HUDEP-2 (cell line): ENCODE results near the gene GUCD1.
"Not testable (repeated sequence)": the region's sequence is repeated elsewhere in the genome, so short reads cannot be mapped to it uniquely, and the experiment has no call there.

Experiments used
- DNase-seq, 76 experiments: peaks; one replicate each; lab custom pipeline; 2025; ENCODE audit not compliant: unreplicated experiment in 76 of 76; lab: John Stamatoyannopoulos, UW

The GUCD1 gene

DNA sequence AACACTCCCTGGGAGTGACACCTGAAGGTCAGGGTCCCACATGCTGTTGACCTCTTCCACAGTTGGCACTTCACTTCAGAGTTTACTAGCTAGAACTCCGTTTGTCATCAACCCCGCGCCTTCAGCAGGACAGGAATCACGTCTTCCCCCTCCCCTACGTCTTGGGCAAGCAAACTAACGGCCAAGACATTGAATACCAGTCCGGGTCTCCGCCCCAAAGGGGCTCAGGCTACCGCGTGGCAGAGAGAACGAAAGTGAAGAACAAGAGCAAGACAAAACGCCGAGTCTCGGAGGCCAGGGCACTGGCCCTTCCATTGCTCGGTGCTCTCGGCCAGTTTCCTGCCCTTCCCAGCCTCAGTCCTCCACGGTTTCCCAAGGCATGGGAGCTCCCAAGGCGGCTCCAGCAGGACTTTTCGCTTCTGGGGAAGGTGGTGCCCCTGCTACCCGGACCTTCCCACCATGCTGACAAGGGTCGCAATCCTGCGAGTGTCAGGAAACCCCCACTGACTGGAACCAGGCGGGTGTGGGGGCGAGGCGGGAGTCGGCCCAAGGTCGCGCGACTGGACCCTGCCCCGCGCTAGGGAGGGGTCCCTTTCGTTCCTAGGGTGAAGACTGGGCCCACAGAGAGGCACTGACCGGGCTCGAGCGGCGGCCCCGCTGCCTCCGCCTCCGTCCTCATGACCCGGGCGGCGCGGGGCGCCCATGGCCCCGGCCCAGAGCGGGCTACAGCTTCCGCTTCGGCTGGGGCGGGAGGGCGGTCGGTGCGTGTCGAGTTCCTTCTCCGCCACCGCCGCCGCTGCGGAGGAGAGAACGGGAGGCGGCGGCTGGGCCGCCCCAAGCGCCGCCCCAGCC is at the start of gene GUCD1:
TSS of gene GUCD1 (minus strand) at position 826 of the 852 bp plus-strand sequence. CDS start at position 679, 147 bp downstream.
- DNase-seq: peak in 20 of 76 experiments; percentile 10 to 68 (median 41)

DNA sequence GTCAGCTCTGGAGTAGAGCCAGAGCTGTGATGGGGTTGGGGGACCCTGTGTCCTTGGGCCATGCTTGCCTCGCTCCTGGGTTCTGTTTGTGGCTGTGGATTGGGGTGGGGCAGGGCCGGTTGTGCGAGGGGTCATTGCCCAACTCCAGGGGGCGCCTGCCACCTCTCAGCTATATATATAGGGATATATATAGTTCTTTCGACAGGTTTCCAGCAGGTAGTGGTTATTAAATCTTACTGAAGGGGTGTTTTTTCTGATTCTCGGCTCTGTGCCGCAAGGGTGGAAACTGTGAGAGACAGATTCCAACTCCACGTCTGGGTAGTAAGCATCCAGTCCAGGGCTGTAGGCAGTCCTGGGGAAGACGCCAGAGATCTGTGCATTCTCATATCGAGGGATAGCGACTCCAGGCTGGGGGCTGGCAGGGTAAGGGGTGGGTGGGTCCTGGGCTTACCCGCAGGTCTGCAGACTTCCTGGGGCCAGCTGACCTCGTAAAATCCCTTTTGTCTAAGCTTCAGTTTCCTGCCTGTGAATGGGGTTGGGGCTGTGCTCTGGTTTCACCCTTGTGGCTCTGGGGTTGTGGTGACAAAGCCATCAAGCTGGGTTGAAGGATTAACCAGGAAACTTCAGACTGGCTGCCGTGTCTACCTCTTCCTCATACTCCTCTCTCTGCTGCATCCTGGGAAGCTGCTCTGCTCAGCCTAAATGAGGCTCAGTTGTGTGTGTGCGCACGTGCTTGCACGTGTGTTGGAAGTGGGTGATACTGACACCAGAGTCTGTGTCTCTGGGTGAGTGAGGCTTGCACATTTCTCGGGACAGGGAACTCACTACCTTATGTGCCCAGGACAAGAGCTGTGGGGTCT is 49.1 kb upstream of the GUCD1 start:
- peak in 11 of 76 experiments; percentile 16 to 44 (median 24) for DNase-seq

DNA sequence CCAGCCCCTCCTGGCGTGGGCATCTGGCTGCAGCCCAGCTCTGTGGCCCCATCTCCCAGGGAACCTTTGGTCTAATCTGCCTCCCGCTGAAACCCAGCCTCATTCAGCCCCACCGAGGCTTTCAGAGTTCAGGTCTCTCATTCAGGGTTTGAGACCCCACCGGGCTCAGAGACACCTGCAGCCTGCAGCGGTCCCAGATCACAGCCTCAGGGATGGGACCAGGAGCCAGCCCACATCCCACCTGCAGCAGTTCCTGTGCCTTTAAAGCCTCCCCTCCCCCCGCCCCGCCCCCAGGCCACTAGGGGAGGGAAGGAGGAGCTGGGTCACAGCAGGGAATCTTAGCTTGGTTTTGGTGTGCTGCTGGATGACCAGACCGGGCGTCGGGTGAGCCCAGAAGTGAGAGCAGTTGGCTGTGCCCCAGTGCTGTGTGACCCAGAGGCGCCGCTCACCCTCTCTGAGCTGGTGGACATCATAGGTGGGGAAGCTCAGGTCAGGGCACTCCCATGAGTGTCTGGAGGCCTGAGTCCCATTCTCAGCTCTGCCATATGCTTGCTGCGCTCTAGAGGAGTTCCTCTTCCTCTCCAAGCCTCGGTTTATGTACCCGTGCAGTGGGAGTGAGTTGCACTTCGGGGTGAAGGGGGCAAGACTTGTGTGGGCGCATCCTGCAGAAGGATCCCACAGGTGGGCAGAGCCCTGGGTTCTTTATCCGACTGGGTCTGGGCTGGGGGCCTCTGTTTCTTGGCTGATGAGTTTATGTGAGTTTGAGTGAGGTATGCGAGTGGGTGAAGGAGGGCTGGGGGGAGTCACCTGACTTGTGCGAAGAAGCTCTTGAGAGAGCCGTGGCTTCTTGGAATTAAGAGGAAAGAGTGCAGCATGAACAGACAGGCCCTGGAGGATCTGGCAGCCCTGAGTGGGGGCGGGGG is 48.2 kb upstream of the GUCD1 start, which contains the start of gene GGT1:
TSS of gene GGT1 (plus strand) at position 347 of the 923 bp plus-strand sequence. CDS start 7,889 bp downstream, outside the sequence.
- peak in 9 of 76 experiments; percentile 27 to 66 (median 39) for DNase-seq

DNA sequence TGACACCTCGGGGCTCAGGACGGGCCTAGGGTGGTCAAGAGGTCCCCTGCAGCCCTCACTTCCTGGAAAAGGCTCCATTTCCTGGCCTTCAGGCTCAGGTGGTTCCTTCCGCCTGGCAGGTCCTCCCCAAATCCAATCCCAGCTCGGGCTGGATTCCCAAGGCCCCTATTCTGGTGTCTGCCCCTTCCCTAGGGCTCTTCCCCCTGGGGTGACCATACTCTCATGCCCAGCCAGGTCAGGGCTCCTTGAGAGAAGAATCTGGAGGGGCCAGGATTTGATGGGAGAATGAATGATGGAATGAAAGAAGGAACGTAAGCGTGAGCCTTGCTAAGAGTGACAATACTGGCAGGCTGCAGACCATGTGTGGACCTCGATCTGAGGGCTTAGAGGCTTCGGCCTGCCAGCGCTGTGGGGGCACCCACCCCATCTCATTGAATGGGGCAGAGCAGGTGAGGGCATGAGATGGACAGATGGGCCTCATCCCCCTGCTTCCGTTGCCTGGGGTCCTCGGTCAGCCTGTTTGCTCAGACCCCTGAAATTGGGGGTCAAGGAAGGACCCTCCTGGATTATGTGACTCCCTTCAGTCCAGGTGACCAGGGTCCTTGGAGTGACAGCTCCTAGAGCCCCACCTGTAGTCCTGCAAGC is 47.3 kb upstream of the GUCD1 start:
- DNase-seq: not testable (repeated sequence)

DNA sequence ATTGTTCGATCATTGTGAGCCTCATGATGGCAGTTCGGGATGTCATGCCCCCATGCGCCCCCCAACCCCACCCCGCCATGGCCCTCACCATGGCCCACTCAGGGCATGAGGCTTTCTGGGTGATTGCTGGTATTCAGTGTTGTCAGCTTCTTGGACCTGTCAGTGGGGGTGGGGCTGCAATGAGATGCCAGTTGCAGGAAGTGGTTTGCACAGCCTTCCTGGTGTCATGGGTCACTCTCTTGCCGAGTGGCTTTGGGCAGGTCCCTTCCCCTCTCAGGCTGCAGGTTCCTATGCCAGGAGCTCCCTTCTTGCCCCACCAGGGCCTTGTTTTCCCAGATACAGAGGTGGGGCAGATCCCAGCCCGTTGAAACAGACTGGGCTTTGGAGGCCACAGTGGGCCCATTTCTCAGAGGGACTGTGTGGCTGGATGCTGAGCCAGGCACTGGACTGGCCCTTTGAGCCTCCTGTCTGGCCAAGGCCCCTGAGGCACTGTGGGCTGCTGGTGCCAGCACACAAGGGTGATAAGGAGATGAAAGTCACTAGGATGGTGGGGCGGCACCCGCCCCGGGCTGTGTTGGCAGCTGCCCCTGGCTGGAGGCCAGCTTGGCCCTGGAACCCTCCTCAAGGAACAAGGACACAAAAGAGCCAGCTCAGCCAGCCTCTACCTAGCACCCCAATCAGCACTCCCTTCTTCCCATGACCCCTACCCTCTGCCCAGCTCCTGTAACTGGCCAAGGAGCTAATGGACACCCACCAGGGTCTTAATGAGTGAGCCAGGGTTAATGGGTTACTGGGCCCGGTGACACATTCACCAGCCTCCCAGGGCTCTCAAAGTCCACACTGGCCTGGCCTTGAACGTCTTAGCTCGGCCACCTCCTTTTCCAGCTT is 46.5 kb upstream of the GUCD1 start:
- peak in 75 of 76 experiments; percentile 19 to 95 (median 88) for DNase-seq

DNA sequence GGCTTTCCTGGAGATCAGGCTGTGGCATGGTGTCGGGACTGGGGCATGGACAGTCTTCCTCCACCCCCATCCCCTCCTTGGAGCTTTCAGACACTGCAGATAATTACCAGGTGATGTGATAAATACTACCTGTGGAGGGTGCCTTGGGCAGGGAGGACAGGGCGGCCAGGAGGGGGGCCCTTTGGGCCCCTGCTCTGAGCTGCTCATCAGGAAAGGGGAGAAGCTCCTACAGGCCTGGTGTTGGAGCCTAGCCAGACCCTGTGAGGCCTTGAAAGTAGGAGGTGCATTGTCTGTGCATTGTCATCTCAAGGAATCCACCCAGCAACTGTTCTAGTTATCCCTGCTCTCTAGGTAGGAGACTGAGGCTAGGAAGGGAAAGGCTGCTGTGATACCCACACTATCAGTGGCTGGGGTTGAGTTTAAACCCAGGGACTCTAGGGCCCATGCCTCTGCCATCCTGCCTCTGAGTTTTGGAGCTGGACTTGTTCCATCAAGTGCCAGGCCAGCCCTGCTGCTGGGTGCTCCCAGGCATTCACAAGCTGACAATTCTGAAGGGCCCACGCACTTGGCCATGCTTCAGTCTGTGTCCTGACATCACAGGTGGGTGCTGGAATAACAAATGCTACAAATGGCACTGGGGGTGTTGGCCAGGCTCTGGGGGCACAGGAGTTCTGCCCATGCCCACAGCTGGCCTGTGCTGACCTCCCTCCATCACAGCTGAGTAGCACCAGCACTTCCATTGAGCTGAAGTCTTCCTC is 45.2 kb upstream of the GUCD1 start:
- peak in 64 of 76 experiments; percentile 13 to 70 (median 48) for DNase-seq

DNA sequence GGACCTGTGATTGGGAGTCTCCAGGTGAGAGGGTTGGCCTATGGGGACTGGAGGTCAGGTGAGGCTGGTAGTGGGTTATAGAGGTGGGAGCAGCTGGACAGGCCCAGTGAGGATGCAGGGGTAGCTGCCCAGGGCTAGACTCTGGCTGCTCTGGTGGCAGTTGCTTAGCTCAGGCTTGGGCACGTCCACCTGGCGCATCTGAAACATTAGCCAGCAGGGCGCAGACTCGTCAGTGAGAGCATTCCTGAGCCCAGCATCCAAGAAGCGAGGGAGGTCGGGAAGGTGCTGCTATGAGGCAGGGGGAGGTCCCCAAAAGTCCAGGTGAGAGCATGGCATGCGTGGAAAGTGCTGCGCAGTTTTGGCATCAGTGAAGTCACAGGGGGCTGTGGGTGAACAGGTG is 44.6 kb upstream of the GUCD1 start:
- DNase-seq: no peak

DNA sequence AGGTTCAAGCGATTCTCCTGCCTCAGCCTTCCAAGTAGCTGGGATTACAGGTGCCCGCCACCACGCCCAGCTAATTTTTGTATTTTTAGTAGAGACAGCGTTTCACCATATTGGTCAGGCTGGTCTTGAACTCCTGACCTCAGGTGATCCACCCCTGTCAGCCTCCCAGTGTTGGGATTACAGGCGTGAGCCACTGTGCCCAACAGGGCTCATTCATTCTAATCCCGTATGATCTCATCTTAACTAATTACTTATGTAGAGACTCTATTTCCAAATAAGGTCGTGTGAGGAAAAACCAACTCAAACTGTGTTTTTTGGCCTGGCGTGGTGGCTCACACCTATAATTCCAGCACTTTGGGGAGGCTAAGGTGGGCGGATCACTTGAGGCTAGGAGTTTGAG is 42.1 kb upstream of the GUCD1 start:
- DNase-seq: not testable (repeated sequence)

DNA sequence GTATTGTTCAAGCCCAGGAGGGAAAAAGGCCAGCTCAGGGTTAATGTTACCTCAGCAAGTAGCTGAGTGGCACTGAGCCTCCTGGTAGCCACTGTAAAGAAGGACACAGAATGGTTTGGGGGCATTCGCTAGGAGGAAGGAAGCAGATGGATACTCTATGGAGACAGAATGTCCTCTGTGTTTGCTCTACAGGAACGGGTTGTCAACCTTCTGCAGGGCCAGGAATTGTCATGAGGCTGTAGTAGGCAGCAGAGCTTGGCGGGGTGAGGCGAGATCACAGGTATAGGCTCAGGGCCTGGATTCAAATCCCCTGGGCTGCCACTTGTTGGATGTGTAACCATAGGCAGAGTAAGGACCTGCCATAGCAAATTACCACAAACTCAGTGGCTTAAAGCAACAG is 40.9 kb upstream of the GUCD1 start:
- DNase-seq: no peak

DNA sequence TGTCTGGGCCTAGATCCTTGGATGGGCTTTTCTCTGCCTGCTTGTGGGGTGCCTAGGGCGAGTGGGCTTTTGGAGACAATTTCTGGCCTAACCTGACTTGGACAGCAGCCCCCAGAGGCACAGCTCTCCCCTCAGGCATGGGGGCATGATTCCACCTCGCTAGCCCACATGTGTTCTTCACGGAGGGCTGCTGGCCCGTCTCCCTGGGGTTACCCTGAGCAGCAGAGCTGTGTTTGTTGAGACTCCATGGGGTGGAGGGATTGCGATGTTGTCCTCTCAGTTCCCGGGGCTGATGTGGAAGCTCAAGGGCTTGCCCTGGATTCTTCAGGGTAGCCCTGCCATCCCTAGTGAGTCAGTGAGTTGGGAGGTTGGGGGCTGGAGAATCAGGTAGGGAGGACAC is 40.3 kb upstream of the GUCD1 start:
- no peak for DNase-seq

DNA sequence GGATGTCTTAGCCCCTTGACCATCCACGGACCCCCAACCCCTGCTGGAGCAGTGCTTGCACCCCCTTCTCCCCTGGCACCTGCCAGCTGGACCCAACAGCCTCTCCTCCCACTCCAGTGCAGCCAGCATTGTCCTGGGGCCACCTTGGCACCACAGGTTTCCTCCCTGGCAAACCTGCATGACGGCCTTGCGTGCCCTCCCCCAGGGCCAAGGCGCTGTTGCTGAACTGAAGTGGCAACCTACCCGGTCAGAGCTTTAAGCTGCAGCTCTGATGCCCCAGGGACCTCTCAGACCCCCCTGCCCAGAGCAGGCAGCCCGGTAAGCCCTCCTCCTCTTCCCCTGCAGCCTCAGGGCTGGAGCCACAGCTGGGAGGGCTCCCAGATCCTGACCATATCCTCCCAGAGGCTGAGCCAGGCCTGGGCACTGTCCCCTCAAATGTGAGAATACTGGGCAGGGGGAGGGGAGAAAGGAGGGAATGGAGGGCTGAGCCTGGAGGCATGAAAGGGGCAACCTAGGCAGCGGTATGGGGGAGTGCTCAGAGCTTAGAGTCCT is 39.7 kb upstream of the GUCD1 start:
- DNase-seq: no peak

DNA sequence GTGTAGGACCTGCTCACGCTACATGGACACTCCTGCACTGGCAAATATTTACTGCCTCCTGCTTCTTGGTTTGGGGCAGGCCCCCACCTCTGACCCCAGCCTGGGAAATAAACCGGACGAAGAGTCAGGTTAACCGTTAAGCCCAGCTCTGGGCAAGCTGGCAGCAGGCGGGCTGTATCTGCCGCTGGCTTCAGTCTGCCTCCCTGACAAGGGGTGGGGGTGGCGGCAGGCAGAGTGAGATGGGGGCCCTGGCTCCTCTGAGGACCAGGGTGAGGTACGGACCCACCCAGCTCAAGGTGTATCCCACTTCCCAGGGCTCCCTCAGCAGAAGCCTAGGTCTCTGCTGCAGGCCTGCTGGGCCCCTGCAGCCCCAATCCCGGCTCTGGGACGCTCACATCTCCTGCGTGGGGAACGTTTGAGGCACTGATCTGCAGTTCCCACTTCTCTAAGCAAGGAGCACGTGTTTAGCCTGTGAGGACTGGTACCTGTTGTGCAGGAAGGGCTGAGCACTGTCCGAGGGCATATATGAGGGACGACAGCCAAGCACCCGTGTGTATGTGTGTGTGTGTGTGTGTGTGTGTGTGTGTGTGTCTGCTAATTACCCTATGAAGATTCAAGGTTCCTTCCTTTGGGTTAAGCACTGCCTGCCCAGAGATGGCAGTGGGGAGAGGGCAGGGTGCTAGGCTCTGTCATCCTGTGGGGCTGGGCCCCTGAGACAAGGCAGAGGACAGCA is 39.1 kb upstream of the GUCD1 start:
- DNase-seq: peak in 3 of 76 experiments; percentile 6 to 34 (median 9)

DNA sequence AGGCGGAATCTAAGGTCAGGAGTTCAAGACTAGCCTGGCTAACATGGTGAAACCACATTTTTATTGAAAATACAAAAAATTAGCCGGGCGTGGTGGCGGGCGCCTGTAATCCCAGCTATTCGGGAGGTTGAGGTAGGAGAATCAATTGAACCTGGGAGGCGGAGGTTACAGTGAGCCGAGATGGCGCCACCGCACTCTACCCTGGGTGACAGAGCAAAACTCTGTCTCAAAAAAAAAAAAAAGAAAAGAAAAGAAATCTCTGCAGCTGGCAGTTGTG is 38.6 kb upstream of the GUCD1 start:
- DNase-seq: not testable (repeated sequence)

DNA sequence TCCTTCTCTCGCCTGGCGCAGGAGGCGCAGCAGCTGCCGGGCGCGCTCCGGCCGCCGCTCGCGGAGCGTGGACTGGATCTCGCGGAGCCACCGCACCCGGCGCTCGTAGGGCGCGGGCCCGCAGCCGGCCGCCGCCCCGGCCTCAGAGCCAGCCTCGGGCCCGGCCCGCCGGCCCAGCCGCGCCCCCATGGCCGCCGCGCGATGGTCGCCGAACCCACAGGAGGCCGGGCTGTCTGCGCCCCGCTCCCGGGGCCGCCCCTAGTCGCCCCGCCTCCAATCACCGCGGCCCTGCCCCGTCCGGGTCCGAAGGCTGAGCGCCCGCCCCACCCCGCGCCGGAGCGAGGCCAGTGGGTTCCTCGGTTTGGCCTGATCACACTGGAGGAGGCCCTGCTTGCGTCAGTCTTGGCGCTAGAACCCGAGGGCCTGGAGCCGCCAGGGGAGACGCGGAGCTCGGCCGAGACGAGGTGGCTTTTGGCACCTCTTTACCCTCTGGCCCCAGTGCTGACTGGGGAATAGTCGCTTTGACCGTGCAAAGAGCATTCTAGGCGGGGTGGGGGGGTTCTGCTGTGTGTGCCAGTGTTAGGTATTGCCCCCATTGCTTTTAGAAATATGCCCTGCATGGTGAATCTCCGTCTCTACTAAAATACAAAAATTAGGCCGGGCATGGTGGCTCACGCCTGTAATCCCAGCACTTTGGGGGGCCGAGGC is 38.1 kb upstream of the GUCD1 start, which contains the start of gene LRRC75B:
TSS of gene LRRC75B (minus strand) at position 223 of the 708 bp plus-strand sequence. CDS start at position 189, 34 bp downstream.
- peak in 69 of 76 experiments; percentile 20 to 86 (median 66) for DNase-seq

DNA sequence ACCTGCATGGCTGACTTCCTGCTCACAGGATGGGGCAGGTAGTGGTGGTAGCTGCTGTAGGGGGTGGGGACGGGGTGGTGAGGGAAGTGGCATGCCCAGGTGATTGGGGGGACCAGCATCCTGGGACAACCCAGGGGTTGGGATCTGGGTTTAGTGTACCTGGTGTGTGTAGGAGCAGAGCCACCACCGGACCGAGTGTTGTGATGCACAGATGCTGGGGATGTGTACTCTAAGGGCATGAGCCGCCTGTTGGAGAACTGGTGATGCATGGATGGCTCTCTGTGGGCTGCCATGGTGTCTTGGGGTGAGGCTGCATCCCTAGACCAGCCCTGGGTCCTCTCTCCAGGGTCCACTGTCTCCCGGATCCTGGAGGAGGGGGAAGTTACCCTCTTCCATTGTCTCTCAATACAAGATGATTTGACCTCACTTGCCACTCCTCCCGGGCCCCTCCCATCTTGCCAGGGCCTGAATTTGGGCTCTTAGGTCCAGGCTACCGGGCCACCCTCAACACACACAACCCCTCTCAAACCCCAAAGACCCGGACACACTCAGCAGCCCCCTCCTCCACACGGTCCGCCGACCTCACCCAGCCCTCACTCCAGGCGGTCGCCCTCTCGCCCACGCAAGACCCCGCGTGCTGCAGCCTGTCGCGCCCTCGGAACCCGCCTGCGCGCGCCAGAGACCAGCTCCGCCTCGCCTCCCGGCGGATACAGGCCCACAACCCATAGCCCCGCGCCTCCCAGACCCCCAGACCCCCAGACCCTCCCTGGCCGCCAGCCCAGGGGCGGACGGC is 37.3 kb upstream of the GUCD1 start:
- DNase-seq: peak in 3 of 76 experiments; percentile 9 to 21 (median 15)
